NCI-H460 (cell line): ENCODE results near the gene NR3C1. TPM values are rescaled to one million over a fixed set of nuclear protein-coding genes. Genes with fewer than 3 reads are reported as not detected.

Source experiments
- DNase-seq: peaks from one replicate; pipeline ENCODE4 v3.0.0-alpha.2; 2016; ENCODE audit warnings: low read depth; ENCODE audit errors: extremely low read depth
- polyA plus RNA-seq: library from polyadenylated mRNA; depleted of rRNA; stranded (reverse); fragments of >200 nt; gene quantifications from 2 replicates; pipeline ENCODE4 v1.2.3, GENCODE V29; 2014; cell fraction: nucleus; rRNA removed
- total RNA-seq: library from RNA; depleted of rRNA; stranded (reverse); fragments of >200 nt; shearing (Covaris generic); gene quantifications from 2 replicates; pipeline ENCODE4 v1.2.3, GENCODE V29; 2014; rRNA removed

NR3C1 gene
- 21.8 and 22.5 TPM in 2 replicates for total RNA-seq
- 10.8 and 15.8 TPM in 2 replicates for polyA plus RNA-seq

DNA sequence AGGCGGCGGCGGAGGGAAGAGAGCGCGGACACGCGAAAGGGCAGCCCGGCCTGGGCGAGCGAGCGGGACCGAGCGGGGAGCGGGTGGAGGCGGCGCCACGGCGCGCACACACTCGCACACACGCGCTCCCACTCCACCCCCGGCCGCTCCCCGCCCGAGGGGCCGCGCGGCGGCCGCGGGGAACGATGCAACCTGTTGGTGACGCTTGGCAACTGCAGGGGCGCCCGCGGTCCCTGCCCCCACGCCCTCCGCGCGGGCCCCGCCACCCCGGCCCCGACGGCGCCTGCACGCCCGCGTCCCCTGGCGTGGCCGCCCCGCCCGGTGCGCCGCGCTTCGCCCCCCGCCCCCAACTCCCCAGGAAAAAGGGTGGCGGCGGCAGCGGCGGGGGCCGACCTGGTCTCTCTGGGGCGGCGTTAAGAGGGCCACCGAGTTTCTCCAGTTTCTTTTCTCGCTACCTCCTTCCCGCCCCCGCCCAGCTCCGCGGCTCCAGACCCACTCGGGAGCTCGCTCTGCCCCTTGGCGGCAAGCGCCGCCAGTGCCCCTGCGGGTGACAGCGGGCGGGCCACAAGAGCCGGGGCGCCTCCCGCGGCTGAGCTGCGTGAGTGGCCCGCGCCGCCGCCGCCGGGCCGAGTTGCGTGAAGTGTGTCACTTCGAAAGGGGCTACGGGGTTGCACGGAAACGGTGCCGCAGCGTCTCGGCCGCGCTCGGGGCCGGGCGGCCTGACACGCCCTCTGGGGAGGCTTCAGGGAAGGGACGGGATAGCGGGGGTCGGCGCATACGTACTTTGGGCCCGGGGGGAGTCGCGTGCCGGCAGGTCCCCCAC, at the start of gene NR3C1:
Gene NR3C1 (minus strand): TSS at position 94 of the 823 bp plus-strand sequence. CDS start 2,847 bp downstream, outside the sequence.
- DNase-seq = peak; percentile 71

GRCh38 chr5:143449772-143450171, 46.3 kb upstream of the NR3C1 start:
- no peak for DNase-seq

- no peak for DNase-seq
These were observed 45.0 kb upstream of the NR3C1 start for GRCh38 chr5:143448518-143448917.

GRCh38 chr5:143447983-143448382, 44.5 kb upstream of the NR3C1 start:
- DNase-seq = no peak

DNA sequence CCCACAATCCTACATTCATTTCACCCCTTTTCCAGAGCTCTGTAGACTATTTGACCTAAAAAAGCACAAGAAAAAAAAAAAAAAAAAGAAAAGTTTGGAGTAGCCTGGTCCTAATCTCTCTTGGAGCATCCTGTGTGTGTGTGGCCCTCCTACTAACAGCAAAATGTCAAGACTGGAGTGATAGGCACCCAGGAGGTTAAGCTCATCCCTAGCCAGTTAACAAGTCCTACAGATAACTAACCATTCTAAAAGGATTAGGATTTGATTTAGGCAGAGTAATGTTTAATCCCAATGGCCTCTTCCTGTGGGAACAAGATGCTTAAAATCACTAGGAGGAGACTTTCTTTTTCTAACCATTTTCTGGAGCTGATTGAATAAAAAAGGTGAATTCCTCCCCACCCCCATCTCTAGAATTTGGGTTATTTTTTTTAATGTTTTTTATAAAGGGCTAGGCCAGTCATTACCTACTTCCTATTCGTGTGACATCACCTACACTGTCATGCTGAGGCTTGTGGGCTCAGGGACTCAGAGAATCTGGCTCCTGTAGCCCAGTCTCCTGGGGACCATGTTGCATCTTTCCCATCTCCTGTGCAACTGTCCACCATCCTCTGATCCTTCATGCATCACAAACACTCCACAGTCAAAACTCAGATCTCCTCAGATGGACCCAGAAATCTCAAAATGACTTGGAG, 43.2 kb upstream of the NR3C1 start:
- DNase-seq = no peak

- no peak for DNase-seq
These were observed 42.3 kb upstream of the NR3C1 start for GRCh38 chr5:143445776-143446175.

- DNase-seq = no peak
These were observed 39.8 kb upstream of the NR3C1 start for GRCh38 chr5:143443330-143443729.

DNA sequence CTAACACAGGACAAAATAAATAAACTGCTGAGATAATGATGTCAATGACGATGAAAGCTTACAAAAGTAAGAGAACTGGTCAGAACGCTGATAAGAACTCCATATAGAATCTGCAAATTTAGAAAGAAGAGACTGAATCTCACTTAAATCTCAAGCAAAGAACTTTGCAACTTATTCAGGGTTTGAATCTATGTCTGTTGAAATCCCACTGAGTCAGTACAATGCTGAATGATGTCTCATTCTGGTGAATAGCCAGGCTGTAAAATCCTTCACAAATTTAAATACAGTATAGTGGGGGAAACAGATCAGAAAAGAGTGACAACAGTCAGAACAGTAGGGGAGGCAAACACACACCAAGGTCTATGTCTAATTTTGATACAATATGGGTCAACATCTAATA, 38.9 kb upstream of the NR3C1 start:
- DNase-seq = no peak

GRCh38 chr5:143440448-143441115, 37.1 kb upstream of the NR3C1 start:
- no peak for DNase-seq

- DNase-seq = no peak
These were observed 34.3 kb upstream of the NR3C1 start for GRCh38 chr5:143437666-143438273.

GRCh38 chr5:143436871-143437270, 33.4 kb upstream of the NR3C1 start:
- no peak for DNase-seq

- no peak for DNase-seq
These were observed 31.7 kb upstream of the NR3C1 start for GRCh38 chr5:143435210-143435657.

GRCh38 chr5:143434261-143435209, 31.0 kb upstream of the NR3C1 start:
- no peak for DNase-seq

- no peak for DNase-seq
These were observed 30.2 kb upstream of the NR3C1 start for GRCh38 chr5:143433670-143434069.

DNA sequence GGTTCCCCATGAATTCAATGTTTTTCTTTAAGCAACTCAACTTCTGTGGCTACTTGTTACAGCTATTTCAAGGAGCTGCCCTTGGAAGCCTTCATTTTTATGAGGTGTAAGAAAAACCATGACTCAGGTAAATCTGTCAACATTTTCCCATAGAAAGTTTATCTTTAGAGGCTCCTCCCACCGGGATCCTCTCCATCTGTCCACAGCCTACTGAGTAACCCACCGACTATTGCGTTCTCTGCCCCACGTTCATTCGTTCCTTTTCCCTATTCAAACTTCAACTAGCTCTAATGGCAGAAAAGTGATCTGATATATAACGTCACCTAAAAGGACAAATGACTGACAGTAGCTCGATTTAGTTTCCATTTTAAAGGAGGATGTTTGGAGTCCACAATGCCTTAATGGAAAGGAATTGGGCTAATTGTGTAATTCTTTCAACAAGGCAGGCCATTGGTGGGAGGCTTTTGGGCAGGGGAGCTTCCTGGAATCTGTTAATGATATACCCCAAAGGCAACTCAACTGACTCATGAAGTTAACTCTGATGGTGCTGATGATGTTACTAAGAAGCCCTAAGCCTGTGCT, 29.3 kb upstream of the NR3C1 start:
- DNase-seq = no peak

DNA sequence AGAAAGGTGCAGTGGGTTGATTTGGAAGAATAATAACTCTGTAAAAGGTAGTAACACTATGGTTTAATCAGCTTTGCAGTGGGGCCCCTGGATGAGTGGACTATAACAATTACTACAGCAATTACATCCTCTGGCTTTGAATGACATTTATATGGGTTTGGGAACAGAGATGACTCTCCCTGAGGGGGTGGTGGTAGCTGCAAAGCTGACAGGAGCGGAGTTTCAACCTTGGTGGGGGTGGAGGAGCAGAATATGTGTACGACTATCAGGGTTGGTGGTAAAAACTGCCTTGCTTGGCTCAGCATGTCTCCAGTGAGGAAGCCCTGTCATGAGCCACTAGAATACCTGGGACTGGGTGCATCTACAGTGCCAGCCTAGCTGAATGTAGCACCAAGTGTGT, 28.3 kb upstream of the NR3C1 start:
- no peak for DNase-seq

DNA sequence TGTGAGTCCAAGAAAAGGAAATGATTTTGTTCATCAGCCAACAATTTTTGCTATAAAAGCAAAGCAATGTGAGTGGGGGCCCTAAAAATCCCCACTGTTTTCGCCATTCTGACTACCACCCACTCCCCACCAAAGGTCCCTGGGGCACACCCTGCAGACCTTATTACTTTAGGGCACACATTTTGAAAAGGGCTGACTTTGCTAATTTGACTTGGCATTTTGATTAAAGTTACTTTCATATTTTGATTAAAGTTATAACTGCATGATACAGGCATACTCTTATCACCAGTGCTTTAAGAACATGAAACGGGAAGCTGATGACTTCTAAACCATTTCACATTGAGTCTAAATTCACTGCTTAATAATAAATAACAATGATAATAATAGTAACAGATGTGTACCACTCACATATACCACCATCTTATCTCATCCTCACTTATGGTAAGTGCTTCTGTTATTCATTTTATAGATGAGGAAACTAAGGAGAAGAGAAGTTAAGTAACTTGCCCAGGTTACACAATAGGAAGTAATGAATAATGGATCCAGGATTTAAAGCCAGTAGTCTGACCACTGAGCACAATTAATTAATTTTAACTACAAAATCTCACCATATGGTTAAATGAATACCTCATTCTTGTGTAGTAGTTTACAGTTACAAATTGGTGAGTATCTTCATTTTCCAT, 25.4 kb upstream of the NR3C1 start:
- DNase-seq = no peak

DNA sequence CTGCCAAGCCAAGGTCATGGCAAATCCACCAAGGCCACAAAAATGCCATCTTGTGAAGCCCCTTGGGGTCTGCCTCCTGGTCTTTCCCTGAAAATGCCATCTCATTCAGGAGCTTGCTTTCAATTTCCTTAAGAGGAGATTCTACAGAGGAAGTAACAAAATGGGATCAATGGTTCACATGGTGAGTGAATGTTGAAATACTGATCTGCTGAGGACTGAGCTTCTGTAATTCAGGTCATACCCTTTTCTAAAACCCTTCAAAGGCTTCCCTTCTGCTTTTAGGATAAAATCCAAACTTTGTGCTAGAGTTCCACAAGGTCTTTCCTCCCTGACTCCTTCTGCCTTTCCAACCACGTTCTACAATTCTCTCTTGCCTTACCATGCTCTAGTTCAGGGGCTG, 24.7 kb upstream of the NR3C1 start:
- no peak for DNase-seq
